HepG2 (cell line): ENCODE results near the gene FOXD2. TPM values are rescaled to one million over a fixed set of nuclear protein-coding genes. Genes with fewer than 3 reads are reported as not detected.

Experiments
- ATAC-seq: fragments of 200-7000 bp; cut with Tn5 transposase; 3 replicates; pipeline ENCODE4 v1.9.1; 2020; ENCODE audit warnings: mild to moderate bottlenecking, moderate library complexity
- BruUV-seq: library from RNA; stranded (reverse); fragments of 400-500 nt; replicated peaks from 2 replicates; lab custom pipeline; 2021; lab: Mats Ljungman, UMichigan
- CTCF ChIA-PET: fragments of 300-600 bp; formaldehyde crosslinking; extraction: SDS; loops from one replicate; lab custom pipeline; 2021; ENCODE audit warnings: low total read pairs, inconsistent platforms, low intra/inter-chr PET ratio; lab: Yijun Ruan, JAX
- POLR2A ChIA-PET: fragments of 350-600 bp; sonication (Branson Sonifier 250); formaldehyde crosslinking; loops from one replicate; lab custom pipeline; 2020; ENCODE audit warnings: antibody characterized with exemption, inconsistent platforms; lab: Yijun Ruan, JAX
- DNase-seq: peaks from one replicate; pipeline ENCODE4 v3.0.0-alpha.2; 2015; ENCODE audit warnings: low spot score
- FAIRE-seq: peaks from 3 replicates; lab custom pipeline; 2011; peaks lifted over from hg19 to GRCh38; lab: Jason Lieb, UNC
- H2AFZ ChIP-seq: one replicate; pipeline ENCODE4 v1.6.1; 2011; ENCODE audit warnings: low read length, inconsistent platforms
- H3K27ac ChIP-seq: fragments of 300-600 bp; 3 replicates; pipeline ENCODE4 v1.8.0; 2011; ENCODE audit warnings: mixed run types, mild to moderate bottlenecking, mixed read lengths, low read length, inconsistent platforms; ENCODE audit not compliant: insufficient read depth; ENCODE audit errors: extremely low read length
- H3K27me3 ChIP-seq, 2 experiments: fragments of 200-600 bp in 1 of 2; 2 replicates in 1 of 2; 3 replicates in 1 of 2; pipeline versions ENCODE4 v1.6.0 to v1.8.0; 2011; ENCODE audit warnings: low read length in 2 of 2, mild to moderate bottlenecking in 2 of 2, moderate library complexity in 2 of 2, inconsistent platforms in 1 of 2; ENCODE audit not compliant: insufficient read depth in 2 of 2, control insufficient read depth in 1 of 2
- H3K36me3 ChIP-seq, 2 experiments: fragments of 200-600 bp in 1 of 2; replicated peaks in 1 of 2; 2 replicates in 1 of 2; 3 replicates in 1 of 2; pipeline versions ENCODE4 v1.5.1 to v1.8.0; 2011; ENCODE audit warnings: low read length in 2 of 2, inconsistent platforms in 1 of 2; ENCODE audit not compliant: insufficient read depth in 2 of 2, control insufficient read depth in 1 of 2
- H3K4me1 ChIP-seq: 2 replicates; pipeline ENCODE4 v1.5.1; 2012; ENCODE audit warnings: low read length, inconsistent platforms; ENCODE audit not compliant: insufficient read depth
- H3K4me2 ChIP-seq: 2 replicates; pipeline ENCODE4 v1.6.0; 2011; ENCODE audit warnings: low read depth, low read length, inconsistent platforms
- H3K4me3 ChIP-seq, 3 experiments: fragments of 200-600 bp in 1 of 3; sonication (generic), shearing (Covaris generic) in 1 of 3; replicated peaks in 1 of 3; 2 replicates each; pipeline ENCODE4 v1.5.1; 2011 to 2016; ENCODE audit warnings: low read length in 3 of 3, inconsistent platforms in 2 of 3, low read depth in 2 of 3, mild to moderate bottlenecking in 2 of 3, control low read depth in 1 of 3, mixed read lengths in 1 of 3; ENCODE audit not compliant: insufficient read depth in 1 of 3
- H3K79me2 ChIP-seq: one replicate; pipeline ENCODE4 v1.6.1; 2011; ENCODE audit warnings: low read length, inconsistent platforms; ENCODE audit not compliant: insufficient read depth
- H3K9ac ChIP-seq: 2 replicates; pipeline ENCODE4 v1.6.0; 2011; ENCODE audit warnings: mild to moderate bottlenecking, low read depth, low read length, inconsistent platforms; ENCODE audit not compliant: insufficient read depth
- H3K9me3 ChIP-seq: 2 replicates; pipeline ENCODE4 v1.5.1; 2012; ENCODE audit warnings: mild to moderate bottlenecking, low read length
- H4K20me1 ChIP-seq: 2 replicates; pipeline ENCODE4 v1.6.0; 2011; ENCODE audit warnings: inconsistent platforms, mild to moderate bottlenecking, low read length, moderate library complexity; ENCODE audit not compliant: insufficient read depth
- HMGXB3 ChIP-seq: sonication (generic); formaldehyde crosslinking; IDR thresholded peaks from 2 replicates; pipeline ENCODE4 v1.4.0; 2020; ENCODE audit warnings: missing genetic modification reagents, borderline replicate concordance
- HOXA3 ChIP-seq: sonication (generic); formaldehyde crosslinking; IDR thresholded peaks from 2 replicates; pipeline ENCODE4 v1.5.0; 2020; ENCODE audit warnings: missing genetic modification reagents
- NRL ChIP-seq: sonication (generic); formaldehyde crosslinking; IDR thresholded peaks from 2 replicates; pipeline ENCODE4 v1.5.0; 2020; ENCODE audit warnings: missing genetic modification reagents, mild to moderate bottlenecking, moderate library complexity, borderline replicate concordance
- SNAPC4 ChIP-seq: sonication (generic); formaldehyde crosslinking; IDR thresholded peaks from 2 replicates; pipeline ENCODE4 v1.4.0; 2020; ENCODE audit warnings: mild to moderate bottlenecking, missing genetic modification reagents
- TBX3 ChIP-seq: fragments of 450-650 bp; IDR thresholded peaks from 2 replicates; pipeline ENCODE4 v1.6.1; 2017; ENCODE audit warnings: antibody characterized with exemption, mild to moderate bottlenecking, inconsistent platforms, borderline replicate concordance
- THAP9 ChIP-seq: sonication (generic); formaldehyde crosslinking; IDR thresholded peaks from 2 replicates; pipeline ENCODE4; 2020; ENCODE audit warnings: missing genetic modification reagents, mild to moderate bottlenecking, borderline replicate concordance
- ZNF337 ChIP-seq: sonication (generic); formaldehyde crosslinking; IDR thresholded peaks from 2 replicates; pipeline ENCODE4 v1.5.1; 2020; ENCODE audit warnings: missing genetic modification reagents, low read depth, mild to moderate bottlenecking, borderline replicate concordance
- ZSCAN9 ChIP-seq: IDR thresholded peaks from 2 replicates; pipeline ENCODE4 v1.6.1; 2016; ENCODE audit warnings: borderline replicate concordance
- ZUFSP ChIP-seq: sonication (generic); formaldehyde crosslinking; IDR thresholded peaks from 2 replicates; pipeline ENCODE4 v1.9.0; 2021; ENCODE audit warnings: missing genetic modification reagents, mild to moderate bottlenecking, borderline replicate concordance
- WGBS: methylation state at CpG from one replicate; pipeline ENCODE4 v1.1.6; 2017; ENCODE audit warnings: low lambda C conversion rate; 5-methylcytosine and 5-hydroxymethylcytosine counted together
- in situ Hi-C: cut with HindIII; loops from 2 replicates; pipeline ENCODE4 v1.10.0; 2017; ENCODE audit warnings: low pct_unique_long_range_greater_than_20kb; ENCODE audit not compliant: extremely low pct_ligation_motif_present
- intact Hi-C: fragments of 100-400 bp; cut with micrococcal nuclease; formaldehyde crosslinking; loops from one replicate; pipeline ENCODE4 v1.10.0; 2022; ENCODE audit not compliant: unreplicated experiment
- polyA plus RNA-seq, 8 experiments: library from polyadenylated mRNA; depleted of rRNA in 3 of 8; stranded (reverse) in 7 of 8; unstranded in 1 of 8; fragments of >200 nt; fragmentation: Illumina TruSeq in 4 of 8; extraction: Trizol in 4 of 8; gene quantifications; 2 replicates each; pipeline versions ENCODE4 v1.2.1 to v1.2.3, GENCODE V29; 2011 to 2016; ENCODE audit warnings: low read depth in 4 of 8, missing spikeins in 1 of 8, mixed read lengths in 1 of 8; ENCODE audit not compliant: insufficient read depth in 1 of 8
- total RNA-seq, 5 experiments: library from RNA; depleted of rRNA; stranded (reverse); fragments of >200 nt; fragmentation: Illumina TruSeq; extraction: Trizol; gene quantifications; 2 replicates each; pipeline ENCODE4 v1.2.3, GENCODE V29; 2016; ENCODE audit warnings: low read depth in 1 of 5

Gene FOXD2
- total and polyA plus RNA-seq, 2 of the 13 experiments (the other 11 are each of a cell fraction or from before 2014, with no cell fraction given): 0.01 to 0.09 TPM

- DNase-seq (no peak), FAIRE-seq (no peak), ATAC-seq (no peak)
- H4K20me1 ChIP-seq: no peaks in the 10 kb centered on the region
- ChIA-PET CTCF (no interaction called here), POLR2A (no interaction called here)
- H3K79me2 ChIP-seq: no peaks in the 10 kb centered on the region
- peaks cover 0 to 13% of the 10 kb centered on the region in 2 experiments; a peak in 2 of 5 replicates for H3K27me3 ChIP-seq
- H3K4me1 ChIP-seq: peaks cover 6% of the 10 kb centered on the region; the same call in 1 of the 2 replicates
- no peak overlapping the region for H2AFZ ChIP-seq
- BruUV-seq: no TSS peak
- no peak overlapping the region for H3K27ac ChIP-seq
- H3K4me3 ChIP-seq: no peak overlapping the region
- intact Hi-C loops (no loop called here), in situ Hi-C loops (no loop called here)
- no peak overlapping the region for H3K9ac ChIP-seq
- no peak overlapping the region for H3K4me2 ChIP-seq
- WGBS: 59% methylated on average over 4 of the region's 4 CpGs
- H3K36me3 ChIP-seq: no peaks in the 10 kb centered on the region
- H3K9me3 ChIP-seq: no peaks in the 10 kb centered on the region
- TF ChIP-seq ZUFSP (CRISPR knock-in tag): no peak
- TF ChIP-seq TBX3: no peak
- no peak for TF ChIP-seq THAP9 (CRISPR knock-in tag)
- no peak for TF ChIP-seq SNAPC4 (CRISPR knock-in tag)
- no peak for TF ChIP-seq ZSCAN9 (CRISPR knock-in tag)
- TF ChIP-seq NRL (CRISPR knock-in tag): no peak
- TF ChIP-seq ZNF337: no peak
- TF ChIP-seq HOXA3 (CRISPR knock-in tag): no peak
- TF ChIP-seq HMGXB3 (CRISPR knock-in tag): no peak
Measured at GRCh38 chr1:47403321-47403910, 34.4 kb upstream of the FOXD2 start.
